Measurements from ENCODE around the gene PRSS12. TPM values are rescaled to one million over a fixed set of nuclear protein-coding genes. Genes with fewer than 3 reads are reported as not detected.
"Not testable (repeated sequence)": the region's sequence is repeated elsewhere in the genome, so short reads cannot be mapped to it uniquely, and the experiment has no call there.

The PRSS12 gene
- total and polyA plus RNA-seq, 11 donors: 0.01 to 0.14 (median 0.08) TPM; not detected in 8

- intact Hi-C loops (cut with DNase I): no loop called here
- no peak overlapping the region for H3K4me3 ChIP-seq
- TF ChIP-seq, protein P1, sequence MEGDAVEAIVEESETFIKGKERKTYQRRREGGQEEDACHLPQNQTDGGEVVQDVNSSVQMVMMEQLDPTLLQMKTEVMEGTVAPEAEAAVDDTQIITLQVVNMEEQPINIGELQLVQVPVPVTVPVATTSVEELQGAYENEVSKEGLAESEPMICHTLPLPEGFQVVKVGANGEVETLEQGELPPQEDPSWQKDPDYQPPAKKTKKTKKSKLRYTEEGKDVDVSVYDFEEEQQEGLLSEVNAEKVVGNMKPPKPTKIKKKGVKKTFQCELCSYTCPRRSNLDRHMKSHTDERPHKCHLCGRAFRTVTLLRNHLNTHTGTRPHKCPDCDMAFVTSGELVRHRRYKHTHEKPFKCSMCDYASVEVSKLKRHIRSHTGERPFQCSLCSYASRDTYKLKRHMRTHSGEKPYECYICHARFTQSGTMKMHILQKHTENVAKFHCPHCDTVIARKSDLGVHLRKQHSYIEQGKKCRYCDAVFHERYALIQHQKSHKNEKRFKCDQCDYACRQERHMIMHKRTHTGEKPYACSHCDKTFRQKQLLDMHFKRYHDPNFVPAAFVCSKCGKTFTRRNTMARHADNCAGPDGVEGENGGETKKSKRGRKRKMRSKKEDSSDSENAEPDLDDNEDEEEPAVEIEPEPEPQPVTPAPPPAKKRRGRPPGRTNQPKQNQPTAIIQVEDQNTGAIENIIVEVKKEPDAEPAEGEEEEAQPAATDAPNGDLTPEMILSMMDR (IDR thresholded peaks at IDR 0.05): no peak
- TF ChIP-seq POLR2A (IDR thresholded peaks at IDR 0.05): no peak
- ATAC-seq: no peak
- H3K36me3 ChIP-seq: no peaks in the 10 kb centered on the region
- H3K9me3 ChIP-seq: peaks cover 0 to 4% (median 0%) of the 10 kb centered on the region in 12 donors
- no peak for DNase-seq
- no peaks in the 10 kb centered on the region for H3K4me1 ChIP-seq
- no peak overlapping the region for H3K27ac ChIP-seq
- peaks cover 0 to 5% (median 0%) of the 10 kb centered on the region in 9 donors for H3K27me3 ChIP-seq
- 53 to 65% (median 62%) methylated on average over 5 of the region's 5 CpGs for WGBS, 4 donors
These were observed 44.2 kb upstream of the PRSS12 start for GRCh38 chr4:118396881-118397622.

DNA sequence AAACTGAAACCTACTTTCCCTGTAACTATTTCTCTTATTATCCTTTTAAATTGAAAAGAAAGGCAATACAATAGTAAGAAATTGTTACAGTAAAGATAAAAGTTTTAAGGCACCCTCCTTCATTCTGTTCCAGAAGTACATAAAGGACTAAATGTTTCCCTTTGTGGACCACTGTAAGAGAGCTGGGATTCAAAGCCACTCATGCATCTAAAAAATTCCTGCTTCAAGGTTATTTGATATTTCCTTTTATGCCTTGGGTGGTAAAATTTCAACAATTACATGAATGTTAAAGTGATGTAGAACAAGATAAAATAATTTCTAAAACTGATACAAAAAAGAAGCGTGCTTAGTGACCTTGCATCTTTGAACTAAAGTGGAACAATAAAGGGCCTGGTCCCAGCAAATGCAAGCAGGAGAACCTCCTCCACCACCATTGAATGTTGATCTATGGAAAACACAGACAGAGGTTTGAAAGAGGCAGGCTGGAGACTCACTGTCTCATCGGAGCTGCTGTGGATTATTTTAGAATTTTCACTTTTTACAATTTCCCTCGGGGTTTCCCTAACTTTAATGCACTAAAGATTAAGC is 42.3 kb upstream of the PRSS12 start:
- WGBS, 4 donors: 65 to 77% (median 68%) methylated on average over 3 of the region's 3 CpGs
- ATAC-seq: no peak
- intact Hi-C loops (cut with DNase I): no loop called here
- no peak for DNase-seq
- H3K36me3 ChIP-seq: no peaks in the 10 kb centered on the region
- H3K27me3 ChIP-seq: peaks cover 0 to 5% (median 0%) of the 10 kb centered on the region in 9 donors
- peaks cover 0 to 4% (median 0%) of the 10 kb centered on the region in 12 donors for H3K9me3 ChIP-seq
- no peaks in the 10 kb centered on the region for H3K4me1 ChIP-seq
- no peak overlapping the region for H3K27ac ChIP-seq
- H3K4me3 ChIP-seq: no peak overlapping the region
- TF ChIP-seq POLR2A (IDR thresholded peaks at IDR 0.05): no peak
- TF ChIP-seq, protein P1 (IDR thresholded peaks at IDR 0.05): no peak

- H3K27me3 ChIP-seq; H3K4me1 ChIP-seq; DNase-seq; H3K9me3 ChIP-seq; H3K27ac ChIP-seq; ATAC-seq; intact Hi-C loops (cut with DNase I); H3K36me3 ChIP-seq; H3K4me3 ChIP-seq: not testable (repeated sequence)
- 88 to 98% (median 95%) methylated on average over 5 of the region's 5 CpGs for WGBS, 4 donors
These were observed 39.7 kb upstream of the PRSS12 start for GRCh38 chr4:118392509-118392908.

DNA sequence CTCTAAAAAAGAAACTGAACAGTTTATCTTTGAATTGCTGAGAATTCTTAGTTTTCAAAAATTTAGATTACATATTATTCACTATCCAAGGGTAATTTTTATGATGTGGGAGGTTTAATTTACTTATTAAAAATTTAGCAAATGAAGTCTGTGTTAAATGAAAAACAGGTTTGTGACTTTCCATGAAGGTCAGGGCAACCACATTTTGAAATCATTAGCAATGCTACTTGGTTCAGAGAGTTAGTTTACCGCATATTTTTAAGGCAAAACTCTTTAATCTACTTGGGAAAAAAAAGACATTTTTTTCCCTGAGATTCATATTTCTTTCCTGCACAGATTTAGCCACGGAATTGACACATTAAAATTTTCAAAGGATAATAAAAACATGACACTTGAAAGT is 37.3 kb upstream of the PRSS12 start:
- DNase-seq (no peak), ATAC-seq (no peak)
- TF ChIP-seq, protein P1 (IDR thresholded peaks at IDR 0.05): no peak
- TF ChIP-seq POLR2A (IDR thresholded peaks at IDR 0.05): no peak
- peaks cover 0 to 5% (median 0%) of the 10 kb centered on the region in 9 donors for H3K27me3 ChIP-seq
- H3K4me3 ChIP-seq: no peak overlapping the region
- H3K9me3 ChIP-seq: peaks cover 0 to 15% (median 0%) of the 10 kb centered on the region in 12 donors
- 77 to 88% (median 80%) methylated on average over 2 of the region's 2 CpGs for WGBS, 4 donors
- intact Hi-C loops (cut with DNase I): no loop called here
- no peaks in the 10 kb centered on the region for H3K4me1 ChIP-seq
- H3K36me3 ChIP-seq: no peaks in the 10 kb centered on the region
- no peak overlapping the region for H3K27ac ChIP-seq
